PFSK-1 (cell line): ENCODE measurements around the gene MYH14.

Source experiments
- POLR2AphosphoS5 ChIP-seq: IDR thresholded peaks from 2 replicates; pipeline ENCODE4 v1.6.1; 2012; ENCODE audit warnings: low read depth, mild to moderate bottlenecking, control low read depth, low read length, moderate library complexity
- REST ChIP-seq, 2 experiments: IDR thresholded peaks; 2 replicates each; pipeline versions ENCODE4 v1.6.1 to v1.8.0; 2011 to 2012; ENCODE audit warnings: low read depth in 2 of 2, low read length in 2 of 2, control low read depth in 1 of 2, inconsistent platforms in 1 of 2, mild to moderate bottlenecking in 1 of 2, moderate library complexity in 1 of 2; ENCODE audit not compliant: insufficient read depth in 1 of 2

GRCh38 chr19:50290011-50290410, 86.6 kb downstream of the MYH14 start:
- TF ChIP-seq REST (IDR thresholded peaks at IDR 0.05; ENCODE audit: insufficient read depth in 1 of 2, low read depth in 2 of 2, low read length in 2 of 2) (no peak), POLR2AphosphoS5 (no peak)
